IMR-90 (cell line): ENCODE results near the gene S100A13. TPM values are rescaled to one million over a fixed set of nuclear protein-coding genes. Genes with fewer than 3 reads are reported as not detected.
A peak's percentile ranks its signal among the peaks of the same experiment; 100 is the strongest.

Experiments
- ATAC-seq: fragments of 200-7000 bp; cut with Tn5 transposase; 2 replicates; pipeline ENCODE4 v1.9.1; 2020; ENCODE audit warnings: low read depth, mild to moderate bottlenecking, moderate library complexity
- BruUV-seq: library from RNA; stranded (reverse); fragments of 400-500 nt; replicated peaks from 2 replicates; lab custom pipeline; 2021; lab: Mats Ljungman, UMichigan
- CTCF ChIA-PET: fragments of 300-600 bp; formaldehyde crosslinking; extraction: SDS; loops from one replicate; lab custom pipeline; 2021; ENCODE audit warnings: antibody characterized with exemption; lab: Yijun Ruan, JAX
- POLR2A ChIA-PET: fragments of 300-600 bp; sonication (Branson Sonifier 250); formaldehyde crosslinking; loops from one replicate; lab custom pipeline; 2022; ENCODE audit warnings: antibody characterized with exemption; ENCODE audit not compliant: unreplicated experiment; lab: Charles Lee
- DNase-seq: peaks from one replicate; pipeline ENCODE4 v3.0.0; 2013
- H2AFZ ChIP-seq: replicated peaks from 2 replicates; pipeline ENCODE3; 2013; ENCODE audit warnings: low read length, mild to moderate bottlenecking; ENCODE audit not compliant: poor library complexity
- H2AK5ac ChIP-seq: 2 replicates; pipeline ENCODE4 v1.6.1; 2013; ENCODE audit warnings: low read depth, low read length, inconsistent platforms
- H2AK9ac ChIP-seq: replicated peaks from 2 replicates; pipeline ENCODE3; 2013; ENCODE audit warnings: mild to moderate bottlenecking, low read depth, low read length, moderate library complexity; ENCODE audit not compliant: poor library complexity
- H2BK120ac ChIP-seq: 2 replicates; pipeline ENCODE4 v1.6.1; 2013; ENCODE audit warnings: low read depth, low read length, inconsistent platforms
- H2BK15ac ChIP-seq: 3 replicates; pipeline ENCODE4 v1.6.1; 2013; ENCODE audit warnings: low read depth, low read length, inconsistent platforms
- H2BK20ac ChIP-seq: 2 replicates; pipeline ENCODE4 v1.6.1; 2013; ENCODE audit warnings: low read depth, mild to moderate bottlenecking, inconsistent platforms, low read length, moderate library complexity
- H2BK5ac ChIP-seq: 2 replicates; pipeline ENCODE4 v1.6.1; 2013; ENCODE audit warnings: mild to moderate bottlenecking, low read depth, low read length, inconsistent platforms; ENCODE audit not compliant: poor library complexity, severe bottlenecking
- H3K14ac ChIP-seq: replicated peaks from 2 replicates; pipeline ENCODE4 v1.6.1; 2013; ENCODE audit warnings: low read depth, low read length, inconsistent platforms
- H3K18ac ChIP-seq: 2 replicates; pipeline ENCODE4 v1.6.1; 2013; ENCODE audit warnings: low read depth, low read length, control low read depth
- H3K23ac ChIP-seq: 2 replicates; pipeline ENCODE4 v1.6.1; 2013; ENCODE audit warnings: low read depth, low read length, inconsistent platforms
- H3K27ac ChIP-seq: 2 replicates; pipeline ENCODE4 v1.5.1; 2013; ENCODE audit warnings: mild to moderate bottlenecking, control low read depth, low read length; ENCODE audit not compliant: insufficient read depth
- H3K27me3 ChIP-seq: 2 replicates; pipeline ENCODE4 v1.6.1; 2013; ENCODE audit warnings: low read length; ENCODE audit not compliant: control insufficient read depth, insufficient read depth
- H3K36me3 ChIP-seq: 2 replicates; pipeline ENCODE4 v1.6.1; 2013; ENCODE audit warnings: low read length, mixed read lengths; ENCODE audit not compliant: control insufficient read depth, insufficient read depth
- H3K4ac ChIP-seq: 2 replicates; pipeline ENCODE4 v1.6.1; 2013; ENCODE audit warnings: low read depth, low read length, inconsistent platforms
- H3K4me1 ChIP-seq: 2 replicates; pipeline ENCODE4 v1.6.1; 2013; ENCODE audit warnings: low read length, mixed read lengths; ENCODE audit not compliant: control insufficient read depth, insufficient read depth
- H3K4me2 ChIP-seq: 2 replicates; pipeline ENCODE4 v1.6.1; 2013; ENCODE audit warnings: low read depth, mild to moderate bottlenecking, control low read depth, low read length, moderate library complexity
- H3K4me3 ChIP-seq: 2 replicates; pipeline ENCODE4 v1.5.1; 2013; ENCODE audit warnings: low read depth, mild to moderate bottlenecking, control low read depth, low read length, moderate library complexity; ENCODE audit not compliant: insufficient read depth
- H3K56ac ChIP-seq: 2 replicates; pipeline ENCODE4 v1.6.1; 2013; ENCODE audit warnings: low read length, inconsistent platforms; ENCODE audit not compliant: insufficient read depth; ENCODE audit errors: extremely low read depth
- H3K79me1 ChIP-seq, 2 experiments: 2 replicates each; pipeline ENCODE4 v1.6.1; 2013; ENCODE audit warnings: low read length in 2 of 2, inconsistent platforms in 1 of 2, low read depth in 1 of 2
- H3K9ac ChIP-seq: 2 replicates; pipeline ENCODE4 v1.6.1; 2013; ENCODE audit warnings: low read depth, low read length, control low read depth
- H3K9me1 ChIP-seq: 2 replicates; pipeline ENCODE4 v1.6.1; 2013; ENCODE audit warnings: low read length, inconsistent platforms; ENCODE audit not compliant: insufficient read depth
- H3K9me3 ChIP-seq: 2 replicates; pipeline ENCODE4 v1.6.1; 2013; ENCODE audit warnings: low read length; ENCODE audit not compliant: control insufficient read depth, insufficient read depth
- H4K20me1 ChIP-seq: 2 replicates; pipeline ENCODE4 v1.6.1; 2013; ENCODE audit warnings: low read length, inconsistent platforms; ENCODE audit not compliant: insufficient read depth
- H4K5ac ChIP-seq: 2 replicates; pipeline ENCODE4 v1.6.1; 2013; ENCODE audit warnings: mild to moderate bottlenecking, low read depth, low read length, control low read depth
- H4K8ac ChIP-seq, 2 experiments: 2 replicates each; pipeline ENCODE4 v1.6.1; 2013; ENCODE audit warnings: low read depth in 2 of 2, low read length in 2 of 2, control low read depth in 1 of 2, inconsistent platforms in 1 of 2
- H4K91ac ChIP-seq: 2 replicates; pipeline ENCODE4 v1.6.1; 2013; ENCODE audit warnings: low read depth, low read length, inconsistent platforms; ENCODE audit not compliant: insufficient read depth
- BHLHE40 ChIP-seq: fragments of 150-350 bp; IDR thresholded peaks from 2 replicates; pipeline ENCODE4 v1.6.1; 2016; ENCODE audit warnings: mild to moderate bottlenecking, low read depth, low read length
- CEBPB ChIP-seq: IDR thresholded peaks from 2 replicates; pipeline ENCODE4 v1.6.1; 2012; ENCODE audit warnings: low read depth, low read length, improper control_type of control experiment
- CHD1 ChIP-seq: IDR thresholded peaks from 2 replicates; pipeline ENCODE4 v1.6.1; 2012; ENCODE audit warnings: low read depth, low read length, improper control_type of control experiment
- ELK1 ChIP-seq: fragments of 150-350 bp; IDR thresholded peaks from 2 replicates; pipeline ENCODE4 v1.6.1; 2016; ENCODE audit warnings: low read depth, mild to moderate bottlenecking, low read length, moderate library complexity, borderline replicate concordance
- FOS ChIP-seq: fragments of 150-350 bp; IDR thresholded peaks from 2 replicates; pipeline ENCODE4 v1.6.1; 2016; ENCODE audit warnings: low read depth, low read length
- MAFK ChIP-seq: IDR thresholded peaks from 2 replicates; pipeline ENCODE4 v1.6.1; 2012; ENCODE audit warnings: low read depth, low read length, improper control_type of control experiment
- MAZ ChIP-seq: IDR thresholded peaks from 2 replicates; pipeline ENCODE4 v1.6.1; 2012; ENCODE audit warnings: low read depth, mild to moderate bottlenecking, low read length, improper control_type of control experiment, moderate library complexity, borderline replicate concordance
- MXI1 ChIP-seq: IDR thresholded peaks from 2 replicates; pipeline ENCODE4 v1.6.1; 2012; ENCODE audit warnings: low read depth, mild to moderate bottlenecking, low read length, moderate library complexity, borderline replicate concordance
- POLR2A ChIP-seq: IDR thresholded peaks from 2 replicates; pipeline ENCODE4 v1.6.1; 2012; ENCODE audit warnings: mild to moderate bottlenecking, low read depth, low read length
- RAD21 ChIP-seq: IDR thresholded peaks from 2 replicates; pipeline ENCODE4 v1.6.1; 2012; ENCODE audit warnings: low read length, improper control_type of control experiment
- RCOR1 ChIP-seq: IDR thresholded peaks from 2 replicates; pipeline ENCODE4 v1.6.1; 2012; ENCODE audit warnings: mild to moderate bottlenecking, low read length, improper control_type of control experiment; ENCODE audit not compliant: insufficient replicate concordance
- SMC3 ChIP-seq: fragments of 150-350 bp; IDR thresholded peaks from 2 replicates; pipeline ENCODE4 v1.6.1; 2016; ENCODE audit warnings: low read depth, mild to moderate bottlenecking, antibody characterized with exemption, low read length, moderate library complexity
- USF2 ChIP-seq: fragments of 150-350 bp; IDR thresholded peaks from 2 replicates; pipeline ENCODE4 v1.6.1; 2017; ENCODE audit warnings: mild to moderate bottlenecking, antibody characterized with exemption, low read length, low read depth
- WGBS, 2 experiments: methylation state at CpG; one replicate each; pipeline versions ENCODE4 v1.1.5 to v1.1.7; 2013; ENCODE audit warnings: missing lambda C conversion rate in 2 of 2; ENCODE audit not compliant: insufficient read length in 1 of 2; ENCODE audit errors: extremely low coverage in 2 of 2; 5-methylcytosine and 5-hydroxymethylcytosine counted together
- dilution Hi-C: fragments of 300-500 bp; cut with HindIII; formaldehyde crosslinking; loops from one replicate; pipeline ENCODE4 v1.14.3; 2018; ENCODE audit warnings: low sequenced_read_pairs; ENCODE audit not compliant: unreplicated experiment
- in situ Hi-C: fragments of 300-500 bp; cut with MboI; formaldehyde crosslinking; loops from 3 replicates; pipeline ENCODE4 v1.14.3; 2019; ENCODE audit warnings: low sequenced_read_pairs, inconsistent platforms, mixed read lengths
- intact Hi-C: fragments of 100-400 bp; cut with micrococcal nuclease; formaldehyde crosslinking; loops from 2 replicates; pipeline ENCODE4 v1.10.0; 2022
- polyA plus RNA-seq, 3 experiments: library from polyadenylated mRNA; depleted of rRNA; stranded (reverse); fragments of >200 nt; gene quantifications; 2 replicates each; pipeline ENCODE4 v1.2.3, GENCODE V29; 2012; ENCODE audit warnings: low replicate concordance in 1 of 3
- total RNA-seq: library from RNA; depleted of rRNA; stranded (reverse); fragments of >200 nt; gene quantifications from 2 replicates; pipeline ENCODE4 v1.2.3, GENCODE V29; 2012
- TF ChIP-seq, protein P1 (sequence below): conservative IDR thresholded peaks from 2 replicates; pipeline ENCODE4 v1.5.1; 2012; ENCODE audit warnings: mild to moderate bottlenecking, low read depth, low read length, improper control_type of control experiment

Gene S100A13
- total and polyA plus RNA-seq, 2 of the 4 experiments (the other 2 are of a cell fraction): 122 to 468 TPM

GRCh38 chr1:153640861-153641260 lies 13.6 kb upstream of the S100A13 start:
- ATAC-seq: no peak
- Histone ChIP-seq H4K91ac (no peak overlapping the region), H3K4me1 (no peaks in the 10 kb centered on the region; the same call in 1 of the 2 replicates), H3K27me3 (no peaks in the 10 kb centered on the region), H2BK5ac (no peak overlapping the region), H2BK20ac (no peak overlapping the region), H2AFZ (no peak overlapping the region), H3K9me1 (0 out of 2 replicates have a peak, but pooled peaks cover 5% of the 10 kb centered on the region), H4K5ac (no peak overlapping the region), H4K20me1 (peaks cover 21% of the 10 kb centered on the region), H4K8ac (no peak overlapping the region), H2BK120ac (no peak overlapping the region), H3K36me3 (peaks cover 67% of the 10 kb centered on the region), H3K27ac (no peak overlapping the region), H3K18ac (no peak overlapping the region), H3K4me3 (no peak overlapping the region), H3K23ac (peak overlapping the region; percentile 25; the same call in 1 of the 2 replicates), H3K79me1 (peaks cover 43 to 84% of the 10 kb centered on the region in 2 experiments), H3K14ac (no peak overlapping the region), H2BK15ac (no peak overlapping the region), H3K4ac (no peak overlapping the region), H2AK9ac (no peak overlapping the region), H3K9ac (no peak overlapping the region), H3K56ac (no peak overlapping the region), H2AK5ac (no peak overlapping the region), H3K9me3 (no peaks in the 10 kb centered on the region), H3K4me2 (no peak overlapping the region)
- CTCF ChIA-PET: interaction anchor here (1.1 kb wide), 1 partner anchor 68 kb away, joined by 3 read pairs; no protein-coding TSS in a partner anchor
- WGBS, 2 experiments: no CpG with 5 or more reads among the region's 6 CpGs
- intact Hi-C loops: no loop called here
- dilution Hi-C loops: no loop called here
- TF ChIP-seq POLR2A (no peak), MAZ (no peak), CEBPB (no peak), SMC3 (no peak), RCOR1 (no peak), FOS (no peak), MXI1 (no peak), ELK1 (no peak), CHD1 (no peak), BHLHE40 (no peak), USF2 (no peak), MAFK (no peak), RAD21 (no peak)
- TF ChIP-seq, protein P1, sequence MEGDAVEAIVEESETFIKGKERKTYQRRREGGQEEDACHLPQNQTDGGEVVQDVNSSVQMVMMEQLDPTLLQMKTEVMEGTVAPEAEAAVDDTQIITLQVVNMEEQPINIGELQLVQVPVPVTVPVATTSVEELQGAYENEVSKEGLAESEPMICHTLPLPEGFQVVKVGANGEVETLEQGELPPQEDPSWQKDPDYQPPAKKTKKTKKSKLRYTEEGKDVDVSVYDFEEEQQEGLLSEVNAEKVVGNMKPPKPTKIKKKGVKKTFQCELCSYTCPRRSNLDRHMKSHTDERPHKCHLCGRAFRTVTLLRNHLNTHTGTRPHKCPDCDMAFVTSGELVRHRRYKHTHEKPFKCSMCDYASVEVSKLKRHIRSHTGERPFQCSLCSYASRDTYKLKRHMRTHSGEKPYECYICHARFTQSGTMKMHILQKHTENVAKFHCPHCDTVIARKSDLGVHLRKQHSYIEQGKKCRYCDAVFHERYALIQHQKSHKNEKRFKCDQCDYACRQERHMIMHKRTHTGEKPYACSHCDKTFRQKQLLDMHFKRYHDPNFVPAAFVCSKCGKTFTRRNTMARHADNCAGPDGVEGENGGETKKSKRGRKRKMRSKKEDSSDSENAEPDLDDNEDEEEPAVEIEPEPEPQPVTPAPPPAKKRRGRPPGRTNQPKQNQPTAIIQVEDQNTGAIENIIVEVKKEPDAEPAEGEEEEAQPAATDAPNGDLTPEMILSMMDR: no peak
- BruUV-seq: no TSS peak
- in situ Hi-C loops: loop anchor here (10.0 kb wide), 1 partner anchor 126 kb away; no protein-coding TSS in a partner anchor
- DNase-seq: no peak
- POLR2A ChIA-PET: no interaction called here
